SU-DHL-6 (cell line): Measurements from ENCODE around the gene RMDN3.

Experiments used
- H2AFZ ChIP-seq: fragments of 200-600 bp; sonication (generic); 2 replicates; pipeline ENCODE4 v1.6.1; 2014; ENCODE audit warnings: low read depth, mild to moderate bottlenecking, moderate library complexity, mixed read lengths, antibody characterized with exemption, low read length; ENCODE audit not compliant: severe bottlenecking
- H3F3A ChIP-seq: fragments of 200-600 bp; shearing (Covaris generic); 2 replicates; pipeline ENCODE4 v1.6.0; 2016; ENCODE audit warnings: antibody characterized with exemption, mild to moderate bottlenecking; ENCODE audit not compliant: insufficient read depth
- H3K27ac ChIP-seq: fragments of 200-600 bp; sonication (generic); 2 replicates; pipeline ENCODE4 v1.5.1; 2016; ENCODE audit warnings: low read depth, mild to moderate bottlenecking, low read length, moderate library complexity, mixed read lengths
- H3K27me3 ChIP-seq: fragments of 200-600 bp; sonication (generic), shearing (Covaris generic); 2 replicates; pipeline ENCODE4 v1.6.0; 2014; ENCODE audit warnings: mild to moderate bottlenecking, low read length
- H3K36me3 ChIP-seq: fragments of 200-600 bp; sonication (generic); 2 replicates; pipeline ENCODE4 v1.6.1; 2014; ENCODE audit warnings: mild to moderate bottlenecking, low read length, mixed read lengths
- H3K4me2 ChIP-seq: fragments of 300-600, 200-600 bp; shearing (Covaris generic), sonication (generic); 2 replicates; pipeline ENCODE4 v1.6.0; 2014; ENCODE audit warnings: low read length, low read depth, mild to moderate bottlenecking; ENCODE audit not compliant: poor library complexity, severe bottlenecking
- H3K4me3 ChIP-seq: fragments of 200-600 bp; sonication (generic); 2 replicates; pipeline ENCODE4 v1.5.1; 2014; ENCODE audit warnings: antibody characterized with exemption, low read length, mild to moderate bottlenecking, mixed read lengths; ENCODE audit not compliant: insufficient read depth, poor library complexity, severe bottlenecking
- H3K79me2 ChIP-seq: fragments of 200-600 bp; sonication (generic); 2 replicates; pipeline ENCODE4 v1.6.1; 2014; ENCODE audit warnings: mild to moderate bottlenecking, low read length, moderate library complexity; ENCODE audit not compliant: insufficient read depth
- H3K9ac ChIP-seq: fragments of 200-600 bp; sonication (generic); 2 replicates; pipeline ENCODE4 v1.7.0; 2014; ENCODE audit warnings: mild to moderate bottlenecking, low read length
- H3K9me2 ChIP-seq: fragments of 200-600 bp; sonication (generic); replicated peaks from 2 replicates; pipeline ENCODE4 v1.6.1; 2014; ENCODE audit warnings: low read length; ENCODE audit not compliant: insufficient read depth
- H3K9me3 ChIP-seq: fragments of 200-600 bp; sonication (generic); 2 replicates; pipeline ENCODE4 v1.6.1; 2014; ENCODE audit warnings: low read length, mixed read lengths; ENCODE audit not compliant: insufficient read depth
- H4K20me1 ChIP-seq: fragments of 200-600 bp; sonication (generic); 2 replicates; pipeline ENCODE4 v1.6.1; 2014; ENCODE audit warnings: low read depth, mild to moderate bottlenecking, antibody characterized with exemption, low read length, moderate library complexity, mixed read lengths
- EZH2phosphoT487 ChIP-seq: fragments of 200-600 bp; sonication (generic), shearing (Covaris generic); conservative IDR thresholded peaks from 2 replicates; pipeline ENCODE4 v1.6.1; 2018; ENCODE audit warnings: mild to moderate bottlenecking, antibody characterized with exemption, low read length, moderate library complexity, mixed read lengths
- TF ChIP-seq, protein P1 (sequence below): fragments of 200-600 bp; sonication (generic); IDR thresholded peaks from one replicate; pipeline ENCODE4 v1.5.1; 2017; ENCODE audit warnings: antibody characterized with exemption, mild to moderate bottlenecking, low read length, moderate library complexity; ENCODE audit not compliant: insufficient read depth, poor library complexity, severe bottlenecking

Gene RMDN3

DNA sequence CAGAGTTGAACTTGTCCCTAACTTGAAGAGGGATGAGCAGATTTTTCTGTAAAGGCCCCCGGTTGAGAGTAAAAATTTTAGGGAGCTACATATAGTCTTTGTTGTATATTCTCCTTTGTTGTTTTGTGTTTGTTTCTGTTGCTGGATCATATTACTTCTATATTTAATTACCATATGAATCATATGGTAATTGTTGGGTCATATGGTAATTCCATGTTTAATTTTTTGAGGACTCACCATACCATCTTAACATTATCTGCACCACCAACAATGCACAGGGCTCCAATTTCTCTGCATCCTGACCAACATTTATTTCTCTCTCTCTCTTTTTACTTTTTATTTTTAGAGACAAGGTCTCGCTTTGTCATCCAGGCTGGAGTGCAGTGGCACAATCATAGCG lies 44.5 kb upstream of the RMDN3 start:
- no peak overlapping the region for H3K4me3 ChIP-seq
- no peak overlapping the region for H3K4me2 ChIP-seq
- H4K20me1 ChIP-seq: no peaks in the 10 kb centered on the region
- no peak overlapping the region for H3K27ac ChIP-seq
- H3F3A ChIP-seq: no peaks in the 10 kb centered on the region
- peaks cover 78% of the 10 kb centered on the region for H3K79me2 ChIP-seq
- H3K36me3 ChIP-seq: no peaks in the 10 kb centered on the region
- H3K9me3 ChIP-seq: no peaks in the 10 kb centered on the region
- TF ChIP-seq, protein P1, sequence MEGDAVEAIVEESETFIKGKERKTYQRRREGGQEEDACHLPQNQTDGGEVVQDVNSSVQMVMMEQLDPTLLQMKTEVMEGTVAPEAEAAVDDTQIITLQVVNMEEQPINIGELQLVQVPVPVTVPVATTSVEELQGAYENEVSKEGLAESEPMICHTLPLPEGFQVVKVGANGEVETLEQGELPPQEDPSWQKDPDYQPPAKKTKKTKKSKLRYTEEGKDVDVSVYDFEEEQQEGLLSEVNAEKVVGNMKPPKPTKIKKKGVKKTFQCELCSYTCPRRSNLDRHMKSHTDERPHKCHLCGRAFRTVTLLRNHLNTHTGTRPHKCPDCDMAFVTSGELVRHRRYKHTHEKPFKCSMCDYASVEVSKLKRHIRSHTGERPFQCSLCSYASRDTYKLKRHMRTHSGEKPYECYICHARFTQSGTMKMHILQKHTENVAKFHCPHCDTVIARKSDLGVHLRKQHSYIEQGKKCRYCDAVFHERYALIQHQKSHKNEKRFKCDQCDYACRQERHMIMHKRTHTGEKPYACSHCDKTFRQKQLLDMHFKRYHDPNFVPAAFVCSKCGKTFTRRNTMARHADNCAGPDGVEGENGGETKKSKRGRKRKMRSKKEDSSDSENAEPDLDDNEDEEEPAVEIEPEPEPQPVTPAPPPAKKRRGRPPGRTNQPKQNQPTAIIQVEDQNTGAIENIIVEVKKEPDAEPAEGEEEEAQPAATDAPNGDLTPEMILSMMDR: no peak
- no peak for TF ChIP-seq EZH2phosphoT487
- no peaks in the 10 kb centered on the region for H3K27me3 ChIP-seq
- no peak overlapping the region for H2AFZ ChIP-seq
- H3K9me2 ChIP-seq: no peaks in the 10 kb centered on the region
- no peak overlapping the region for H3K9ac ChIP-seq

DNA sequence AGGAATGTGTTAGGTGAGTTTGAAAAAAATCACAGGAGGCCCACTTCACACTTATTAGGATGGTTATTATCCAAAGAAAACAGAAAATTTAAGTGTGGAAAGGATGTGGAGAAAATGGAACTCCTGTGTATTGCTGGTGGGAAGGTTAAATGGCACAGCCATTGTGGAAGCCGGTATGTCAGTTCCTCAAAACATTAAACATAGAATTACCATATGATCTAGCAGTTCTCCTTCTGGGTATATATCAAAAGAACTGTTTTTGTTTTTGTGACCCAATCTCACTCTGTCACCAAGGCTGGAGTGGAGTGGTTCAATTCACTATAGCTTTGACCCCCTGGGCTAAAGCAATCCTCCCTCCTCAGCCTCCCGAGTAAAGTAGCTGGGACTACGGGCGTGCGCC lies 41.5 kb upstream of the RMDN3 start:
- Histone ChIP-seq H3K9me2 (no peaks in the 10 kb centered on the region), H3K9me3 (no peaks in the 10 kb centered on the region), H3K4me3 (no peak overlapping the region), H4K20me1 (no peaks in the 10 kb centered on the region), H3K36me3 (no peaks in the 10 kb centered on the region), H3K27me3 (no peaks in the 10 kb centered on the region), H3K4me2 (no peak overlapping the region), H3K9ac (no peak overlapping the region), H2AFZ (no peak overlapping the region), H3K27ac (no peak overlapping the region), H3K79me2 (peaks cover 73% of the 10 kb centered on the region), H3F3A (no peaks in the 10 kb centered on the region)
- no peak for TF ChIP-seq EZH2phosphoT487
- TF ChIP-seq, protein P1: no peak

DNA sequence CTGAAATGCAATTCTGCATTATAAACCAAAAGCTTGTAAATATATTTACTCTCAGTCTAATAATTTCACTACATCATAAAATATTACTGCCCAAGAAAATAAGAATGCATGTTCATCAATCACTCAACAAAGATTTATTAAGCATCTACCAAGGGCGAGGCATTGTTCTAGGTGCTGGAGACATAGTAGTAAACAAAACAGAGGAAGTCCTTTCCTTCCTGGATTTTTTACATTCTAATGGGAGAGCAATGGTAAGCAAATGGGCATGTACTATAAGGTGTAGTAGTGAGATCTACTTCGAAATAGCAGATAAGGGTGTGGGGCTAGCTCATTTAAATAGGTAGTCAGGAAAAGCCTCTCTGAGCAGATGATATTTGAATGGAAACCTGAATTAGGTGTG lies 41.0 kb upstream of the RMDN3 start:
- no peaks in the 10 kb centered on the region for H3F3A ChIP-seq
- H3K27ac ChIP-seq: no peak overlapping the region

More for the DNA sequence above, 41.0 kb upstream of the RMDN3 start:
- Histone ChIP-seq H3K36me3 (no peaks in the 10 kb centered on the region), H3K4me3 (no peak overlapping the region), H3K9me3 (no peaks in the 10 kb centered on the region), H3K79me2 (peaks cover 71% of the 10 kb centered on the region), H2AFZ (no peak overlapping the region), H3K9ac (no peak overlapping the region), H3K27me3 (no peaks in the 10 kb centered on the region), H4K20me1 (no peaks in the 10 kb centered on the region), H3K4me2 (no peak overlapping the region), H3K9me2 (no peaks in the 10 kb centered on the region)
- TF ChIP-seq, protein P1: no peak
- no peak for TF ChIP-seq EZH2phosphoT487
